BLaER1 (cell line): ENCODE results near the gene CMTM8.

Source experiments
- H3K27ac ChIP-seq: shearing (Covaris generic); formaldehyde crosslinking; 2 replicates; pipeline ENCODE4 v1.8.1; 2022
- H3K27me3 ChIP-seq: shearing (Covaris generic); formaldehyde crosslinking; 2 replicates; pipeline ENCODE4 v1.8.1; 2022
- H3K36me3 ChIP-seq: shearing (Covaris generic); formaldehyde crosslinking; 2 replicates; pipeline ENCODE4 v1.8.1; 2022
- H3K4me1 ChIP-seq: shearing (Covaris generic); formaldehyde crosslinking; 2 replicates; pipeline ENCODE4 v1.8.1; 2022
- H3K4me2 ChIP-seq: shearing (Covaris generic); formaldehyde crosslinking; 2 replicates; pipeline ENCODE4 v1.8.1; 2022
- H3K4me3 ChIP-seq: shearing (Covaris generic); formaldehyde crosslinking; 2 replicates; pipeline ENCODE4 v1.8.1; 2022
- H3K9ac ChIP-seq: shearing (Covaris generic); formaldehyde crosslinking; 2 replicates; pipeline ENCODE4 v1.8.1; 2022
- H3K9me3 ChIP-seq: shearing (Covaris generic); formaldehyde crosslinking; 2 replicates; pipeline ENCODE4 v1.8.1; 2022
- H4K20me1 ChIP-seq: shearing (Covaris generic); formaldehyde crosslinking; 2 replicates; pipeline ENCODE4 v1.8.1; 2022
- Cebpa-rat ChIP-seq: shearing (Covaris generic); IDR thresholded peaks from 2 replicates; pipeline ENCODE4 v1.8.1; 2022

CMTM8 gene

DNA sequence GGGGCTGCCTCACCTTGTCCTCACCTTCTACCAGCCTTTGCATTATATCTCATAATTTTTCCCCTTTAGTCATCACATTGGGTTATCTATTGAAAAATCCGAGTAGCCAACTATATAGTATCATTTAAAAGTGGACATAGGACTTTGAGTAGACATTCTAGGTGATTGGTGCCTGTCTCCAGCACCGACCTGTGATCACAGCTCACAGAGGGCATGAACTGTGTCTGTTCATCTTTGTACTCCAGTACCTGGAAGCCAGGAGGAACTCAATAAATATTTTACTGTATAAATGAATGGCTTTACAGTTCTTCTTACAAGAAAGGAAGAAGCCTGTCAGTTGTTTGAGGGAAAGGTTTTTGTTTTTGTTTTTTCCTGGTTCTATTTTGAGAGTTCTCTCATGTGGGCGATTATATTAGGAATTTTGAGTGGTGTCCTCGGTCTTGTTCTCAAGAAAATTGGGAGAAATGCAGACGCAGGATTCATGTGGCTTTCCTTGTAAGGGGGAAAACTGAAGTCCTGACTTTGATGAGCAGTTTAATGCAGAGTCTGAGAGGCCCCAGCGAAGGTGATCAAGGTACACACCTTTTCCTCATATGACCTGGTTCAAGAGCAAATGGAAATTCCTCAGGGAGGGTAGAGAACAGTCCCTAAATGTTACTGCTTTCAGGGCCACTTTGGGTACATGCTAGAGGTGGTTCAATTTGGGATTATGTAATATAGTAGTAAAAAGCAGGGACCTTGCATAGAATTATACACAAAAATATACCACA, 46.1 kb downstream of the CMTM8 start:
- H3K27ac ChIP-seq, result peak overlapping the region; percentile 68
- no peaks in the 10 kb centered on the region for H3K27me3 ChIP-seq
- no peaks in the 10 kb centered on the region for H3K9me3 ChIP-seq
- no peaks in the 10 kb centered on the region for H4K20me1 ChIP-seq
- H3K4me2 ChIP-seq, result peak overlapping the region; percentile 85
- no peak for TF ChIP-seq Cebpa-rat
- no peaks in the 10 kb centered on the region for H3K36me3 ChIP-seq
- 0 out of 2 replicates have a peak overlapping the region, but pooled peaks have one; percentile 21 for H3K9ac ChIP-seq
- peaks cover 76% of the 10 kb centered on the region for H3K4me1 ChIP-seq
- H3K4me3 ChIP-seq, result no peak overlapping the region

GRCh38 chr3:32285891-32286290, 47.4 kb downstream of the CMTM8 start:
- H3K4me2 ChIP-seq, result peak overlapping the region; percentile 85
- no peaks in the 10 kb centered on the region for H3K36me3 ChIP-seq
- H3K4me3 ChIP-seq, result no peak overlapping the region
- H4K20me1 ChIP-seq, result no peaks in the 10 kb centered on the region
- TF ChIP-seq Cebpa-rat, result no peak
- 0 out of 2 replicates have a peak overlapping the region, but pooled peaks have one; percentile 2 for H3K9ac ChIP-seq
- H3K27me3 ChIP-seq, result no peaks in the 10 kb centered on the region
- peak overlapping the region; percentile 47; the same call in 1 of the 2 replicates for H3K27ac ChIP-seq
- H3K4me1 ChIP-seq, result peaks cover 76% of the 10 kb centered on the region
- no peaks in the 10 kb centered on the region for H3K9me3 ChIP-seq

- no peaks in the 10 kb centered on the region for H4K20me1 ChIP-seq
- no peak overlapping the region for H3K4me3 ChIP-seq
- H3K4me1 ChIP-seq, result peaks cover 51% of the 10 kb centered on the region
- H3K27ac ChIP-seq, result peak overlapping the region; percentile 12; the same call in 1 of the 2 replicates
- H3K27me3 ChIP-seq, result no peaks in the 10 kb centered on the region
- TF ChIP-seq Cebpa-rat, result no peak
- no peaks in the 10 kb centered on the region for H3K36me3 ChIP-seq
- no peak overlapping the region for H3K9ac ChIP-seq
- no peaks in the 10 kb centered on the region for H3K9me3 ChIP-seq
- H3K4me2 ChIP-seq, result peak overlapping the region; percentile 46
These were observed 50.3 kb downstream of the CMTM8 start for GRCh38 chr3:32288819-32289218.

- Histone ChIP-seq H4K20me1 (no peaks in the 10 kb centered on the region), H3K4me3 (no peak overlapping the region), H3K9me3 (no peaks in the 10 kb centered on the region), H3K36me3 (no peaks in the 10 kb centered on the region), H3K4me2 (no peak overlapping the region), H3K4me1 (peaks cover 33% of the 10 kb centered on the region), H3K27ac (no peak overlapping the region), H3K9ac (no peak overlapping the region), H3K27me3 (no peaks in the 10 kb centered on the region)
- no peak for TF ChIP-seq Cebpa-rat
These were observed 52.1 kb downstream of the CMTM8 start for GRCh38 chr3:32290619-32291018.

- no peak overlapping the region for H3K27ac ChIP-seq
- TF ChIP-seq Cebpa-rat, result peak; percentile 67
- peaks cover 30% of the 10 kb centered on the region for H3K4me1 ChIP-seq
- no peak overlapping the region for H3K4me3 ChIP-seq
- no peaks in the 10 kb centered on the region for H4K20me1 ChIP-seq
- H3K4me2 ChIP-seq, result no peak overlapping the region
- H3K36me3 ChIP-seq, result no peaks in the 10 kb centered on the region
- H3K27me3 ChIP-seq, result no peaks in the 10 kb centered on the region
- H3K9ac ChIP-seq, result no peak overlapping the region
- no peaks in the 10 kb centered on the region for H3K9me3 ChIP-seq
These were observed 53.8 kb downstream of the CMTM8 start for GRCh38 chr3:32292085-32292796.

GRCh38 chr3:32293903-32294302, 55.4 kb downstream of the CMTM8 start:
- Histone ChIP-seq H3K9me3 (no peaks in the 10 kb centered on the region), H3K4me2 (no peak overlapping the region), H3K4me3 (no peak overlapping the region), H3K9ac (no peak overlapping the region), H3K4me1 (peaks cover 26% of the 10 kb centered on the region), H3K27me3 (no peaks in the 10 kb centered on the region), H4K20me1 (no peaks in the 10 kb centered on the region), H3K27ac (no peak overlapping the region), H3K36me3 (no peaks in the 10 kb centered on the region)
- no peak for TF ChIP-seq Cebpa-rat

- no peaks in the 10 kb centered on the region for H4K20me1 ChIP-seq
- no peak for TF ChIP-seq Cebpa-rat
- H3K27ac ChIP-seq, result no peak overlapping the region
- no peak overlapping the region for H3K4me3 ChIP-seq
- H3K9me3 ChIP-seq, result no peaks in the 10 kb centered on the region
- no peak overlapping the region for H3K9ac ChIP-seq
- H3K4me2 ChIP-seq, result peak overlapping the region; percentile 57
- H3K4me1 ChIP-seq, result peaks cover 21% of the 10 kb centered on the region
- H3K27me3 ChIP-seq, result no peaks in the 10 kb centered on the region
- H3K36me3 ChIP-seq, result no peaks in the 10 kb centered on the region
These were observed 58.0 kb downstream of the CMTM8 start for GRCh38 chr3:32296251-32297204.

GRCh38 chr3:32297366-32297765, 58.9 kb downstream of the CMTM8 start:
- Histone ChIP-seq H3K4me1 (peaks cover 27% of the 10 kb centered on the region), H3K27ac (no peak overlapping the region)
- TF ChIP-seq Cebpa-rat, result no peak

DNA sequence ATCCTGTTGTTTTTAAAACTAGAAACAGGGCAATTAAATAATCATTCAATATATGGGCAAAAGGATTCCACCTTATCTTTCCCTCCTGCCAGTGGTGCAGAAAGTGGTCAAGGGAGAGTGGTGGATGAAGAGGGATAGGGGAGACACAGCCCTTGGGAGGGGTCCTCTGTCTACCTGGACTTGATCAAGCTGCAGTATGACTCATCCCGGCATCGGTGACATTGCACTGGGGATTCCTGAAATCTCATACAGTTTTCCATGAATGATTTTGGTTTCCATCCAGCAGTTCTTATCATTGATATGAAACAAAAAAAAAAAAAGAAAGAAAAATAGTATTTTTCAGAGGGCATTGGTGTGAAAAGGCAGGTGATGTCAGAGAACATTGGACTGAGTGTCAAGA, 62.9 kb downstream of the CMTM8 start:
- peaks cover 61% of the 10 kb centered on the region for H3K4me1 ChIP-seq
- H3K36me3 ChIP-seq, result no peaks in the 10 kb centered on the region
- no peaks in the 10 kb centered on the region for H3K9me3 ChIP-seq
- TF ChIP-seq Cebpa-rat, result no peak
- H3K27ac ChIP-seq, result no peak overlapping the region
- no peak overlapping the region for H3K4me2 ChIP-seq
- H4K20me1 ChIP-seq, result no peaks in the 10 kb centered on the region
- H3K4me3 ChIP-seq, result no peak overlapping the region
- H3K27me3 ChIP-seq, result no peaks in the 10 kb centered on the region
- no peak overlapping the region for H3K9ac ChIP-seq

More at GRCh38 chr3:32297366-32297765, 58.9 kb downstream of the CMTM8 start:
- no peak overlapping the region for H3K9ac ChIP-seq
- H3K4me3 ChIP-seq, result no peak overlapping the region
- no peaks in the 10 kb centered on the region for H4K20me1 ChIP-seq
- H3K9me3 ChIP-seq, result no peaks in the 10 kb centered on the region
- no peaks in the 10 kb centered on the region for H3K36me3 ChIP-seq
- no peaks in the 10 kb centered on the region for H3K27me3 ChIP-seq
- H3K4me2 ChIP-seq, result peak overlapping the region; percentile 57
